Chondrocyte (in vitro differentiated cells): ENCODE data around the gene NRXN3. TPM values are rescaled to one million over a fixed set of nuclear protein-coding genes. Genes with fewer than 3 reads are reported as not detected.

ENCODE experiments used
- DNase-seq: peaks from one replicate; pipeline ENCODE4 v3.0.0; 2021; ENCODE audit warnings: mixed read lengths, low spot score
- H3K27ac Mint-ChIP-seq: one replicate; pipeline ENCODE4 v1.8.0; 2021; ENCODE audit warnings: mild to moderate bottlenecking, moderate library complexity, mixed read lengths; ENCODE audit not compliant: unreplicated experiment
- H3K27me3 Mint-ChIP-seq: 2 replicates; pipeline ENCODE4 v1.8.0; 2021; ENCODE audit warnings: low read depth, mixed read lengths
- H3K36me3 Mint-ChIP-seq: 2 replicates; pipeline ENCODE4 v1.8.0; 2021; ENCODE audit warnings: low read depth, mixed read lengths
- H3K4me1 Mint-ChIP-seq: 2 replicates; pipeline ENCODE4 v1.8.0; 2021; ENCODE audit warnings: low read depth, mild to moderate bottlenecking, mixed read lengths
- H3K4me3 Mint-ChIP-seq: one replicate; pipeline ENCODE4 v1.8.0; 2021; ENCODE audit warnings: mild to moderate bottlenecking, moderate library complexity, mixed read lengths; ENCODE audit not compliant: unreplicated experiment
- H3K9me3 Mint-ChIP-seq: 2 replicates; pipeline ENCODE4 v1.8.0; 2021; ENCODE audit warnings: low read depth, mixed read lengths
- CTCF ChIP-seq: fragments of 200-600 bp; sonication (generic); IDR thresholded peaks from 2 replicates; pipeline ENCODE4 v1.5.0; 2021; ENCODE audit warnings: antibody characterized with exemption, mild to moderate bottlenecking, moderate library complexity
- total RNA-seq: library from RNA; stranded (reverse); gene quantifications from 3 replicates; pipeline ENCODE4 v1.2.1, GENCODE V29; 2021

The NRXN3 gene
- total RNA-seq, 1 donor from 2014 or later, result 7.9 TPM

GRCh38 chr14:78356391-78356790 lies 186.2 kb downstream of the NRXN3 start:
- no peaks in the 10 kb centered on the region for H3K9me3 Mint-ChIP-seq
- no peaks in the 10 kb centered on the region for H3K4me1 Mint-ChIP-seq
- H3K4me3 Mint-ChIP-seq, result no peak overlapping the region
- TF ChIP-seq CTCF, result no peak
- H3K27ac Mint-ChIP-seq, result no peak overlapping the region
- no peaks in the 10 kb centered on the region for H3K36me3 Mint-ChIP-seq
- DNase-seq, result no peak
- H3K27me3 Mint-ChIP-seq, result no peaks in the 10 kb centered on the region

- no peak overlapping the region for H3K4me3 Mint-ChIP-seq
- no peaks in the 10 kb centered on the region for H3K4me1 Mint-ChIP-seq
- no peak overlapping the region for H3K27ac Mint-ChIP-seq
- H3K36me3 Mint-ChIP-seq, result no peaks in the 10 kb centered on the region
- no peak for DNase-seq
- no peaks in the 10 kb centered on the region for H3K9me3 Mint-ChIP-seq
- no peaks in the 10 kb centered on the region for H3K27me3 Mint-ChIP-seq
- no peak for TF ChIP-seq CTCF
These were observed 188.4 kb downstream of the NRXN3 start for GRCh38 chr14:78358591-78358990.

- H3K9me3 Mint-ChIP-seq, result no peaks in the 10 kb centered on the region
- no peaks in the 10 kb centered on the region for H3K36me3 Mint-ChIP-seq
- no peak overlapping the region for H3K4me3 Mint-ChIP-seq
- DNase-seq, result no peak
- H3K27me3 Mint-ChIP-seq, result no peaks in the 10 kb centered on the region
- H3K27ac Mint-ChIP-seq, result no peak overlapping the region
- no peaks in the 10 kb centered on the region for H3K4me1 Mint-ChIP-seq
- TF ChIP-seq CTCF, result no peak
These were observed 189.4 kb downstream of the NRXN3 start for GRCh38 chr14:78359581-78359980.

- no peaks in the 10 kb centered on the region for H3K9me3 Mint-ChIP-seq
- no peaks in the 10 kb centered on the region for H3K4me1 Mint-ChIP-seq
- no peak for DNase-seq
- no peaks in the 10 kb centered on the region for H3K27me3 Mint-ChIP-seq
- TF ChIP-seq CTCF, result no peak
- H3K36me3 Mint-ChIP-seq, result no peaks in the 10 kb centered on the region
- no peak overlapping the region for H3K27ac Mint-ChIP-seq
- H3K4me3 Mint-ChIP-seq, result no peak overlapping the region
These were observed 192.8 kb downstream of the NRXN3 start for GRCh38 chr14:78363008-78363407.

GRCh38 chr14:78367355-78367754 lies 197.2 kb downstream of the NRXN3 start:
- no peak for DNase-seq
- no peaks in the 10 kb centered on the region for H3K9me3 Mint-ChIP-seq
- H3K4me1 Mint-ChIP-seq, result no peaks in the 10 kb centered on the region
- no peak for TF ChIP-seq CTCF
- no peak overlapping the region for H3K27ac Mint-ChIP-seq
- H3K27me3 Mint-ChIP-seq, result no peaks in the 10 kb centered on the region
- H3K36me3 Mint-ChIP-seq, result no peaks in the 10 kb centered on the region
- no peak overlapping the region for H3K4me3 Mint-ChIP-seq
